22Rv1 (cell line): ENCODE results near the gene ING2.

Experiments
- H3K27ac ChIP-seq: fragments of 450-650 bp; 2 replicates; pipeline ENCODE4 v1.5.1; 2017
- CTCF ChIP-seq: fragments of 450-650 bp; IDR thresholded peaks from 2 replicates; pipeline ENCODE4 v1.5.1; 2017; ENCODE audit warnings: mild to moderate bottlenecking
- ZFX ChIP-seq: fragments of 450-650 bp; IDR thresholded peaks from 2 replicates; pipeline ENCODE4 v1.6.1; 2017; ENCODE audit warnings: antibody characterized with exemption, borderline replicate concordance

Gene ING2

DNA sequence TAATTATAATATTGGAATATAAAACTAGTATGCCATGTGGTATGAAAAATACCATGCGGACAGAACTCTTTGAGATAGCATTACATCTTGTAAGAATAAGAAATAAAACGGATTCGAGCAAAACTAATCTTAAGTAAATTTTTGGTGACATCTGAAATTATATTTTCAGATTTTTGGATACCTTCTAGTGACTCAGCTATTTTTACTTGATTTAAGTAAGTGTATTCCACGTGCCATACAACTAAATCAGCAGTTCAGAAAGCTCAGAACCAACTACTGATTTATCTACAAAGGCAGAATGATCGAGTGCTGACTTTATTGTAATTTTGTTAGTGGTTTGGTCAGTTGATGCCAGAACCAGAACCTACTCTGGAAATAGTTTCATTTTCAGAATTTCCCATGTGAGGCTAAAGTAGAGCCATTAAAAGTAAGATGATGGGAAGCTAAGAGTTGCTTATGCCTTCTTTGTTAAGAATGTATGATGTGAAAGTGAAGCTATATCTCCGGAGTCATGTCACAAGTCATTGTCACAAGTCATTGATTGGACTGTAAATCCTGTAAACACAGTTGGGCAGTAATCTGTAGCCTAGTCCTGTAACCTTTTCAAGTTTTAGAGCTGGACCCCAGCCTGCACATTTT, 4.0 kb downstream of the ING2 start:
- H3K27ac ChIP-seq: no peak overlapping the region
- TF ChIP-seq CTCF (no peak), ZFX (no peak)

DNA sequence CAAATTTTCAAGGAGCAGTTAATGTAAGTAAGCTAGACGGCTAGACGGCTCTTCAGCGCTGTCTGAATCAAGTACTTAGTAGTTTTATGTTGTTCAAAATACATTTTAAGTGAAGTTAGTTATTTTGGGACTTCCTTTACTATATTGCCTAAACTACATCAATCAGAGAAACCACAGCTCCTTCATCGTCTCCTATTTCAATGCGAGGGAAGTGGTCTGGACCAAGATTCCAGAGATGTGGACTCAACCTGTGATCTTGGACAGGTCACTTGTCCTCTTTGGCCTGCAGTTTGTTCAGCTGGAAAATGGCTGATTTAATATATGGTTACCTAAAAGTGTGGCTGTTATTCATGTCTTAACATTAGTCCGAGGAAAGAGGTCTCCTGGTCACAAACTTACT, 10.6 kb downstream of the ING2 start:
- no peak overlapping the region for H3K27ac ChIP-seq
- TF ChIP-seq ZFX: no peak
- TF ChIP-seq CTCF: no peak

GRCh38 chr4:183517194-183517593, 12.3 kb downstream of the ING2 start:
- no peak overlapping the region for H3K27ac ChIP-seq
- TF ChIP-seq ZFX: no peak

- TF ChIP-seq ZFX: no peak
- TF ChIP-seq CTCF: no peak
- H3K27ac ChIP-seq: no peak overlapping the region
Observed at GRCh38 chr4:183517781-183518180, 12.9 kb downstream of the ING2 start.

GRCh38 chr4:183522821-183523220, 18.0 kb downstream of the ING2 start:
- no peak overlapping the region for H3K27ac ChIP-seq
- TF ChIP-seq CTCF (no peak), ZFX (no peak)

GRCh38 chr4:183527326-183527725, 22.5 kb downstream of the ING2 start:
- no peak overlapping the region for H3K27ac ChIP-seq
- TF ChIP-seq CTCF (no peak), ZFX (no peak)

- no peak for TF ChIP-seq CTCF
- TF ChIP-seq ZFX: no peak
- H3K27ac ChIP-seq: no peak overlapping the region
Observed at GRCh38 chr4:183532821-183533220, 28.0 kb downstream of the ING2 start.

DNA sequence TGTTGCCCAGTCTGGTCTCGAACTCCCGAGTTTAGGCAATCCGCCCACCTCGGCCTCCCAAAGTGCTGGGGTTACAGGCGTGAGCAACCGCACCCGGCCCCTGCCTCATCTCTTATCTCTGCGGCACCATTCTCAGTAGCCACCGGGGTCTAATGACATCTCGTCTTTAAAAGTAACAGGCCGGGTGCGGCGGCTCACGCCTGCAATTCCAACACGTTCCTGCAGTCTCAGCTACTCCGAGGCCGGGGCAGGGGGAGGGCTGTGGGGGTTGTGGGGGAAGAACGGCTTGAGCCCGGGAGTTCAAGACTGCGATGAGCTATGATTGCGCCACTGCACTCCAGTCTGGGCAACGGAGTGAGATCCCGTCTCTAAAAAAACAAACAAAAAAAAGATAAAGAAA, 28.8 kb downstream of the ING2 start:
- no peak overlapping the region for H3K27ac ChIP-seq
- TF ChIP-seq ZFX (no peak), CTCF (no peak)
